CD4-positive, alpha-beta T cell treated with Interleukin-4 for 1 hour (primary cell): ENCODE results near the gene ZNF429.
A peak's percentile ranks its signal among the peaks of the same experiment; 100 is the strongest.
"Not testable (repeated sequence)": the region's sequence is repeated elsewhere in the genome, so short reads cannot be mapped to it uniquely, and the experiment has no call there.

Source experiments
- DNase-seq, 2 donors: peaks; one replicate each; pipeline ENCODE4 v3.0.0-alpha.2; 2020 to 2022

ZNF429 gene

DNA sequence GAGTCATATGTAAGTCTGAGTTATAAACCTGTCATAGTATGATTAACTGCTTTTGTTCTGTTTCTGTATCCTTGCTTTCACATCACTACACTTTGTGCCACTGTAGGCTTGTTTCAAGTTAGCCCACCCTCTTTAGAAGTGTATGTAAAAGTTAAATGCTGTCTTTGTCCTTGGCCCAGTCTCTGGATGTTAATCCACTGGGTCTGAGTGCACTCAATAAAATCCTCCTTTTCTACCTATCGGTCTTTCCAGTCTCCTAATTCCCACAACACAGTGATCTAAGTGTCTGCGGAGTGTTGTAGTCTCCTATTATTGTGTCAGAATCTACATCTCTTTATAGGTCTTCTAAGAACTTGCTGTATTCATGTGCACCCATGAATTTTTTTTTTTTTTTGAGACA is 14.1 kb downstream of the ZNF429 start:
- peak in 1 of 2 donors; percentile 19 for DNase-seq

DNA sequence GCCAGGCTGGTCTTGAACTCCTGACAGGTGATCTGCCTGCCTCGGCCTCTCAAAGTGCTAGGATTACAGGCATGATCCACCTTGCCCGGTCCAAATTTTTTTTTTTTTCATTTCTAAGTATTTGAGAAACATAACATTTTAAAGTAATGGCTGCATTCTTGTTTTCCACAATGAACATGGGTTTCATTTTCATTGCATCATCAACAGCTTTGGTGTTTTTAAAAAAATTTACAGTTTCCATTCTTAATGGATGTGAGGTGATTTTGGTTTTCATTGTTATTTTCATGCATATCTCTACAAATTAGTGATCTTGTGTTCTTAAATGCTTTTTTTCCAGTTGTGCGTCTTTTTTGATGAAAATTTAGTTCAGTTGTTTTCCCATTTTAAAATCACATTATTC is 27.5 kb downstream of the ZNF429 start:
- no peak for DNase-seq

DNA sequence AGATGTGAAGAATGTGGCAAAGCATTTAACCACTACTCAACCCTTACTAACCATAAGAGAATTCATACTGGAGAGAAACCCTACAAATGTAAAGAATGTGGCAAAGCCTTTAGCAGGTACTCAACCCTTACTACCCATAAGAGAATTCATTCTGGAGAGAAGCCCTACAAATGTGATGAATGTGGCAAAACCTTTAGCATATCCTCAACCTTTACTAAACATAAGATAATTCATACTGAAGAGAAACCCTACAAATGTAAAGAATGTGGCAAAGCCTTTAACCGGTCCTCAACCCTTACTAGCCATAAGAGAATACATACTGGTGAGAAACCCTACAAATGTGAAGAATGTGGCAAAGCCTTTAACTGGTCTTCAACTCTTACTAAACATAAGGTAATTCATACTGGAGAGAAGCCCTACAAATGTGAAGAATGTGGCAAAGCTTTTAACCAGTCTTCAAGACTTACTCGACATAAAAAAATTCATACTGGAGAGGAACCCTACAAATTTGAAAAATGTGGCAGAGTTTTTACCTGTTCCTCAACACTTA is 31.4 kb downstream of the ZNF429 start:
- DNase-seq: not testable (repeated sequence)

DNA sequence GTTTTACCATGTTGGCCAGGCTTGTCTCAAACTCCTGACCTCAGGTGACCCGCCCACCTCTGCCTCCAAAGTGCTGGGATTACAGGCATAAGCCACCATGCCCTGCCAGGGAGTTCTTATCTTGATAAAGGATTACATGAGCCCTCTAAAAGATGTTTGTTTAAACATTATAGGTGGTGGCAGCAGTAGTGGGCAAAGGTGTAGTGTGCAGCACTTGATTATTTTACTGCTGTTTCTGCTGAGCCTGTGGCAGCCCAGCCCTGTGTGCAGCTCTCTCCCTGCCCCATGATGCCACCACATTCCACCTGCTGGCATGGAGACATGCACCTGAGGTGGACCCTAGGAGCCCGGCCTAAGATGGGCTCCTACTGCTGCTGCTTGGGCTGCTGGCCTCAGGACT is 54.0 kb downstream of the ZNF429 start:
- DNase-seq: no peak

DNA sequence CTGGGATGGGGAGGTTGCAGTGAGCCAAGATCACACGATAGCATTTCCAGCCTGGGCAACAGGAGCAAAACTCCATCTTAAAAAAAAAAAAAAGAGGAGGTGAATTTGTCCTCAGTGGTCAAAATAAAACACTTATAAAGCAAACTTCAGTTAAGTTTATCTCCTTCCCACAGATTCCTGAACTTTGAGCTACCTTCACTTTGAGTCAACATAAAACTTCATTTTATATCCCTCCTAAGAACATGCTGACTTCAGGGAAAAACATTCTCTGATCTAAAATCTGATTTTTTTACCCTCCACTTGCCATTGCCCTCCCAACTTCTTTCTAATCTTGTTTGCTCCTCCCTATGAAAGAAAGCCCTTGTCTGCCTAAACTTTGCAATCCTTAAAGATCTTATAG is 59.0 kb downstream of the ZNF429 start:
- no peak for DNase-seq

DNA sequence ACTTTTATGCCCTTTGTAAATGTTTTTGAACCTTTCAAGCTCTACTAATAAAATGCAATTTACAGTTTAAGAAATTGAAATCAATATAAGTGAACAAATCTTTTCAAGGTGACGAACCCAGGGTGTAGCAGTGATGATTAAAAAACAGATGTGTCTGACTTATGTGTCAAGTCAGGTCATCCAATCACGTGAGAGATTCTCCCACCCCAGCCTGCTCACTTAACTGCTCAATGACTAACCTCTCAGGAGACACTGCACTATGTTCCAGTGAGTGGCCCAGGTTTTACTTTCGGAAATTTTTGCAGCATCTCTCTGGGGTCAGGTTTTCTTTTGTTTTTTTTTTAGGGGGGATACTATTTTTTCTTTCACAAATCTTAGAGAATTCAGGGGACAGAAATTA is 60.7 kb downstream of the ZNF429 start:
- DNase-seq: no peak

DNA sequence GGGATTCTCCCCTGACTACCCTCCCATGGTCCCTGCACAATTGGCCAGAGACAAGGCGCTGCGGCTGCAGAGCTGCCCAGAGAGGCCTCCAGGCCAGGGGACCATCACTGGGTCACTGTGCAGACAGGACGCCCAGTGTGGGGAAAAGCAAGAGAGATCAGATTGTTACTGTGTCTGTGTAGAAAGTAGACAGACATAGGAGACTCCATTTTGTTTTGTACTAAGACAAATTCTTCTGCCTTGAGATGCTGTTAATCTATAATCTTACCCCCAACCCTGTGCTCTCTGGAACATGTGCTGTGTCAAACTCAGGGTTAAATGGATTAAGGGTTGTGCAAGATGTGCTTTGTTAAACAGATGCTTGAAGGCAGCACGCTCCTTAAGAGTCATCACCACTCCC is 62.4 kb downstream of the ZNF429 start:
- DNase-seq: not testable (repeated sequence)

DNA sequence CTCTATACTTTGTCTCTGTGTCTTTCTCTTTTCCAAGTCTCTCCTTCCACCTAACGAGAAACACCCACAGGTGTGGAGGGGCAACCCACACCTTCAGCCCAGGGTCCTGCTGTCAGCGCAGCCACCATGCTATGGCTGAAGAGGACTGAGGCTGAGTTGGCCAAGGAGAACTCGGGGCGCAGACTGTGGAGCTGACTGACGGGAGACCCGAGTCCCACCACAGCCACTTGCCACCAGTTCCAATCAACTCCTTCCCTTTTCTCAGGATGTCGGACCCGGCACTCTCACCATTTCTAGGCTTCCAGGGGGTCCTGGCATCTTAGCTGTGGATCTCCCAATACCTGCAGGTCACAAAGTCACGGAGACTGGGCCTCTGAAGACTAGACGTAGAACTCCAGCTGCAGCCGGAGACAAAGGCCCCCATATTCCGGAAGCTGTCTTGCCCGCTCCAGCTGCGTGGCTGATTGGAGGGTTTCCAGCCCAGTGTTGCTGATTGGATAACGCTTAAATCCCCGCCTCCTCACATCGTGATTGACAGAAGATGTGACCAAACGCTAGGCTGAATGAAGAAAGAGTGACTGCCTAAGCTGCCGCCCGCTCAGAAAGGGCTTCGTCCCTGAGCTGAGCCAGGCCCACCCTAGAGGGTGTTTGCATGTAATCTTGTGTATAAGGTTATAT is 63.6 kb downstream of the ZNF429 start:
- peak; percentile 83 to 98 for DNase-seq

DNA sequence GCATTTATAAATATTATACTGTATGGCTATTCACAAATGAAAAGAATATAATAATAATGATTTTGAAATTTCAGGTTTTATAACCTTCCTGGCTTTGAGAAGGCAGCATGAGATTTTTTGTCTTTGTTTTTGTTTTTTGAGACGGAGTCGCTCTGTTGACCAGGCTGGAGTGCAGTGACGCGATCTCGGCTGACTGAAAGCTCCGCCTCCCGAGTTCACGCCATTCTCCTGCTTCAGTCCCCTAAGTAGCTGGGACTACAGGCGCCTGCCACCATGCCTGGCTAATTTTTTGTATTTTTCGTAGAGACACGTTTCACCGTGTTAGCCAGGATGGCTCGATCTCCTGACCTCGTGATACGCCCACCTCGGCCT is 64.1 kb downstream of the ZNF429 start:
- DNase-seq: peak in 1 of 2 donors; percentile 84

DNA sequence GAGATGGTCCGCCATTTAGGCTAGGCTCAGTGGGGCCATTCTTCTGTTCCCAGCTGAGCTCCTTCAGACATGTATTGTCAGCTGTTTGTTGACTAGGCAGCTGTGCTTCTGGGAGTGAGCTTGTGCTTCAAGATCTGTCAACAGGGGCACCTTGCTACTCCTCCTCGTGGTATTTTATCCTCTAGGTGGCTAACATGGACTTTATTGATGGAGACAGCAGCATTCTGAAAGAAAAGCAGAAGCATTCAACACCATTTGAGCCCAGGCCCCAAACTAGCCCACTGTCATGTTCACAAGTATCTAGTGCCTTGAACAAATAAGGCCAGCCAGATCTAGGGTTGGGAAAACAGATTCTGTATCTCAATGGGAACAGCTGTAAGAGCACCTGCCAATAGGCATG is 65.9 kb downstream of the ZNF429 start:
- no peak for DNase-seq

DNA sequence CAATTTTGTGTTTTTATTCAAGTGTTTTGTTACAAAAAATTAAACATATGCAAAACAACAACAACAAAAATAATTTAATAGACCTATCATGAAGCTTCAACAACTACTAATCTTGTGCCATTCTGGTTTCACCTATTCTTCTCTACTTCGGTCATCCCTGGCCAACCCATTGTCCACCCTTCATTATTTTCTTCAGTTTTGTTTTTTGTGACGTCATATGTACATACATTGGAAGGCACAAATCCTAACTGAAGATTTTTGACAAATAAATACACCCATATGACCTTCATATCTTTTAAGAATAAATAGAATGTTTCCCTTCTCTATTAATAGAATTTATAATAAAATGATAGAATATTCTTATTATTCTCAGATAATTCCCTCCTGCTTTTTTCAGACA is 69.2 kb downstream of the ZNF429 start:
- no peak for DNase-seq

DNA sequence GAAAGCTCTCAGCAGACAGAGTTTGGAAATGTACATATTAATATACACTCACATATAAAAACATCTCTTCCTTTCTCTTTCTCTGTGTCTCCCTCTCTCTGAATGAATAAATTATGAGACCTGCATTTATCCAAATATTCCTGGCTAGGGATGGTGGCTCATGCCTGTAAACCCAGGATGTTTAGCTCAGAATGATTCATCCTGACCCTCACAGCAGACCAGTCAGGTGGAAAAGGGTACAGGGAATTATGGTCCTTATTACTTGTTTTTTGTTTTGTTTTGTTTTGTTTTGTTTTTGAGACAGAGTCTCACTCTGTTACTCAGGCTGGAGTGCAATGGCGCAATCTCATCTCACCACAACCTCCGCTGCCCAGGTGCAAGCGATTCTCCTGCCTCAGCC is 71.1 kb downstream of the ZNF429 start:
- DNase-seq: no peak

DNA sequence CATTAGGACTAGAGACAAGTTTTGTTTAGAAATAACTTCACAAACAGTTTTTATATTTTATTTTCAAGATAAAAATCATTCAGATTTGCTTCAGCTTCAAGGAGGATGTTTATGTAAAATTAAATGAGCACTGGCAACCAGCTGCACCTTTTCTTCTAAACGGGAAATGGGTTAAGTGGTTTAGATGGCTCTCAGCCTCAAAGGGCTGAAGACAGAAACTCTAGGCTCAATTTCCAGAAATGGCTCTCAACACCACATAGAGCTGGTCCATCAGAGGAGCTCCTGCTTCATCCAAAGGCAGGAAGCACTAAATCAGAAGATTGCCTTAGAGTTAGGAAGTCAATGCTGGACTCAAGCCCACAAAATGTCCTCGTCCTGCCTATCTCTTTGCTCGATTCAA is 74.7 kb downstream of the ZNF429 start:
- DNase-seq: no peak

DNA sequence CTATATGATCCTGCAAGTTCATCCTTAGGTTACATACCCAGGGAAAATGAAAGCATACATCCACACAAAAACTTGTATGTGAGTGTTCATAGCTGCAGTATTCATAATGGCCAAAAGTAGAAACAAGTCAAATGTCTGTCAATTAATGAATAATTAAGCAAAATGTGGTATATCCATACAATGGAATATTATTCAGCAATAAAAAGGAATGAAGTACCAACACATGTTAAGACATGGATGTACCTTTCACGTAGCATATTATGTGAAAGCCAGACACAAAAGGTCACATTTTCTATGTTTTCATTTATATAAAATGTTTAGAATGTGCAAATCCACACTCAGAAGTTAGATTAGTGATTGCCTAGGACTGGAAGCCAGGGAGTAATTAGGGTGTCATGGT is 75.4 kb downstream of the ZNF429 start:
- no peak for DNase-seq

DNA sequence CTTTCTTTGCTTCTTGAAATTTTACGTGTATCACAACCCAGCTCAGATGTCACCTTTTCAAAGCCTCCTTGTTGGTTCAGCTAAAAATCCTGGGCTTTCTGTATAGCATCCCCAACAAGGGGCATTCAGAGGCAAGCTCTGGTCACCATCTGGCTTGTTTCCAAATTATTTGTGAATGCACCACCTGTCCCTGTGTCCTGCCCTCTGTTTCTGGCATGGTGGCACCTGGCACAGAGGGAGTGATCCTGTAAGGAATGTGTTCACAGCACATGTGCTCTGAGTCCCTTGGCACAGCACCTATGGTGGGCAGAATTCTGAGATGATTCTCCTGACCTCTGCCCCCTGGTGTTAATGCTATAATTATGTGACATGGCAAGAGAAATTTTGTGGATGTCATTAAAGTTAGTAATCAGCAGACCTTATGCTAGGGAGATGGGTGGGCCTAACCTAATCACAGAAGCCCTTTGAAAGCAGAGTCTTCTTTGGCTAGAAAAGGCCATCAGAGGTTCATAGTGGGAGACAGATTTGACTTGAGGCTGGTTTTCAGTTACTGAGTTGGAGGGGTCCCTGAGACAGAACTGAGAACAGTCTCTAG is 76.3 kb downstream of the ZNF429 start:
- DNase-seq: no peak

DNA sequence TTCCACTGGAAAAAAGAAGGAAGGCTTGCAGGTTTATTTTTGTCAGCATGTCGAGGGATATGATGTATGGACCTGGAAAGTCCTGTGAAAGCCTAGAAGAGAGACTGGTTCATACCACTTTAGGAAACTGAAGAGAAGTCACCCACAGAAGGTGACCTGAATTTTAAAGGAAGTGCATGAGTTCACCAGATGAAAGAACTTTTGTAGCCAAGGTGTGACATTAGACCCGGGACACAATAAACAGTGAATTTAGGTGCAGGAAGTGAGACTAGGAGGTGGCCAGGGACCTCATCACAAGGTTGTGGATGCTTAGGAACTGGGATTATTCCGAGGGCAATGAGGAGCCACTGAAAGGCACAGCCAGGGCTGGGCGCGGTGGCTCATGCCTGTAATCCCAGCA is 79.1 kb downstream of the ZNF429 start:
- DNase-seq: peak in 1 of 2 donors; percentile 26

DNA sequence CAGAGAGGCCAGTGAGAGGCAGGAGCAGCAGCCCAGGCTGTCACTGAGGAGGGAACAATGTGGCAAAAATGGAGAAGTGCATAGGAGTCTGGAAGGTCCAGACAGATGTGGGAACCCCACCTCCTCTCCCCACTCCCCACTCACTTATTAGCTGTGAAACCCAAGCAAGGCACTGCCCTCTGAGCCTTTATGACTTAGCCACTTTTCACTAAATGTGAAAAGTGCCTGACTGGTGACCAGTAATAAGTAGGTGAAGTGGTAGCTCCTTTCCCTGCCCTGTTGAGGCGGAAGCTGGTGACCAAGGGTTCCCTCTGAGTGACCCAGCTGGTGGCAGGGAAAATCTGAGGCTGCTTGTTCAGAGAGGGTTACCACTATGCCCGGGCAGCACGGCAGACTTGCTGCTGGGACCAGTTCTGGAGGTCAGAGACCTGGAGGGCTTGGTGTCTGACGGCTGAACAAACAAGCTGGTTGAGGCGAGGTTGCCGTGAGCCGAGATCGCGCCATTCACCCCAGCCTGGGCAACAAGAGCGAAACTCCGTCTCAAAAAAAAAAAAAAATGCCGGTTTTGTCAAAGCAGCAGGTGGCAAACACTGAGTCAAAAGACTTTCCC is 80.0 kb downstream of the ZNF429 start:
- no peak for DNase-seq

DNA sequence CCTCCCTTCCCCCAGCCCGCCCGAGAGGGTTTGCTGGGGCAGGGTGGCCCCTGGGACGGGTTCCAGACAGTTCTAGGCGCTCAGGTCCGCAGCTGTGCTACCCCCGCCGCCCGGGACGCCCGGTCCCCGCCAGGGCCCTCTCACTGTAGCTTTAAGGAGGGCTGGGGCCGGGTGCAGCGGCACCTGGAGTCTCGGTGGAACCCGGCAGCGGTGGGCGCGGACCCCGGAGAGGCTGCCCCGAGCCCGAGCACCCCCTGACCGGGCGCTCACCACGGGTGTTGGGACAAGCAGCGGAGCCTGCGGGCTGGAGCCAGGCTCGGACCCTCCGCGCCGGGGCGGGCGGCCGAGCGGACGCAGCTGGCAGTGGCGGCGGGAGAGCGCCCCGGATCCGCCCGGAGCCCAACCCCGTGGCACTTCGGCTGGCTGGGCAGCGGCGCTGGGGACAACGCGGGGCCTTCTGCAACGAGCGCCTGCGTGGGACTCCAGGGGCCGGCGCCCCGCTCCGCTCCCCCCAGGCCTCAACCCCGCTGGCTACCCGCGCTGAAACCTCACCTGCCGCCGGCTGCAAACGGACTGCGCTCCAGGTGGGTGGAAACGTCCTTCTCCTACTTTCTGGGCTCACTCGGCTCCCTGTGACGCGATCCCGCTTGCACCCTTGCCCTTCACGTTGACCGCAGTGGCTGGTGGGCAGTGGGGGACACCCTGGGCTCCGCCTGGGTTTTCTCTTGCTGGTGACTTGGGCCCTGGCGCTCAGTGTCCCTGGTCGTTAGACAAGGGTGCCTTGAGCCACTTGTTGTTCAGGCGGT is 81.1 kb downstream of the ZNF429 start:
- no peak for DNase-seq

DNA sequence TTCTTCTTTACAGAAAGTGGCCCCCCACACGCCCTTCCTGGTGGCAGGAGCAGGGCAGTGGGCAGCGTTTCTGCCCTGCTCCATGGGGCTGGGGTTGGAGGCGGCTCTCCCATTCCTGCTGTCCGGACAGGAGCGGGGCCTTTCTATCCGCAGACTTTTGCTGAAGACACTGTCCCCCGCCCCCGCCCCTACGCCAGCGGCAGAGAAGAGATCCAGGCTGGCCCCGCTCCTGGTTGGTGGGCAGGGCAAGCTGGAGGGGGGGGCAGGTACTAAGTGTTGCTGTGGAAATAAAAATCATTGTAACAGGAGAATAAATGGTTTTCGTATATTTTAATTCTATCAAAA is 81.7 kb downstream of the ZNF429 start:
- no peak for DNase-seq

DNA sequence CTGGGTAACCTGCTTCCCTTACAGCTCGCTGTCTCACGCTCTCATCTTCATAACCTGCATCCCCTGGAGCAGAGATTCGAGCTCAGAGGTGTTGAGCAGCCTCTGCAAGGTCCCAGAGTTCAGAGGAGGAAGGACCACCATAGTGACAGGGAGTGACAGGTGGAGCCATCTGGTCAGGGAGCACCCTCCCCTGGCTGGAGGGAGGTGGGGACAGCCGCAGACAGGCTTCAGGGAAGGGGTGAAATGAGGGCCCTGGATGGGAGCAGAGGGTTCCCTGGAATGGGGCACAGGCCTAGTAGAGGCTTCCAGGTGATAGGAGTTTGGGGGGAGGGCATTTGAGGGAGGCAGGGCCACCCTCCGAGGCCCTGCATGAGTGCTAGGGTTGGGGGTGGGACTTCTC is 82.1 kb downstream of the ZNF429 start:
- no peak for DNase-seq

DNA sequence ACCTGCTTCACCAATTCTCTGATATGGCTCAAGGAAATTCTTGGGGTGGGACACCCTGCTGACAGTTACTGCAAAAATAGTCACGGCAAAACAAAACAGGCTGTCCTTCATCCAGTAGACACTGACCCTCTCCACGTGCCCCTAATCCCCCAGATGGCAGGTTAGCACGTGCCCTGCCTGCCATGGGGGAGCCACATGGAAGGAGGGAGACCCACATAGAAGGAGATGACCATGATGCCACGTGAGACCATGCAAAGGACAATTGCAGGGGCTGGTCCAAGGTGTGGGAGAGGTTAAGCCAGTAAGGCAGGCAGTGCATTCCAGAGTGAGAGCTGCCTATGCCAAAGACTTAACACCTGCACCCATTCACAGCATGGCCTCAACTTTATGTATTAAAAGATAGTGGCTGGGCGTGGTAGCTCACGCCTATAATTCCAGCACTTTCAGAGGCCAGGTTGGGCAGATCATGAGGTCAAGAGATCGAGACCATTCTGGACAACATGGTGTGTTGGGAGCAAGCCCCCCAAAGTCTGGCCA is 82.7 kb downstream of the ZNF429 start:
- DNase-seq: no peak

DNA sequence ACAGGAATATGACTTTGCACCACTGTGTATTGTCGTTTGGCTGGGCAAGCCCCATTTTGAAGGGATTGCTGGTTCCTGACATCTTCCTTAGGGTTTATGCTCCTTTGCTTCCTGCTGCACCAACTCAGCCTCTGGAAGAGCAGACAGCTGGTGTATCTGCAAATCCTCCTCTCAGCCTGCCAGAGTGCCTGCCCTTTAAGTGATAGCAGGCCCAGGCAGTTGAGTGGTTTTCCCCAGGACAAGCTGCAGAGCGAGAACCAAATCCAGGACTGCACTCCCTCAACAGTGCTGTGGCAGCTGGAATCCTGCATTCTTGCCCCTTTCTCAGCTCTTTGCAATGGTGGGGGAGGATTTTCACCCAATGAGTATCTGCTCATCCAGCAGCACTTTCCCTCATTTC is 85.5 kb downstream of the ZNF429 start:
- DNase-seq: no peak

DNA sequence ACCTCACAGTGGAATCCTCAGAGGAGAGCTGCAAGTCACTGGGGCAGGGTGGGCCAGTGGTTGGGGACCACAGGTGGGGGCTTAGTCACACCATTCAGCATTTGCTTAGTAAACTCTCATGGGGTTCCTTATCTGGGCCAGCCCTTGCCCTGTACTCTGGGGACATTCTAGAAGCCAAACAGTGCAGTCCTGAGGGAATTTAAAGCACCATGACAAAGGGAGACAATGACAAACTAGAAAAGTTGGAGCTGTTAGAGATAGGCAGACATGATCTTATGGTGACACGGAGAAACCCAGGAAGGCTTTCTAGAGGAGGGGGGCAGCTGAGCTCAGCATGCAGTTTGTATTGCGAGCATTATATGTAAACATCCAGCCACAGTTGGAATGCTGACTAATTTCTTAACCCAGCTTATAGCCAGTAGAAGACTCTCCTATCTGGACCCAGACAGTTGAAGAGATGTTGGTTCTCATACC is 87.6 kb downstream of the ZNF429 start:
- DNase-seq: no peak
